A549 (cell line): ENCODE results near the gene NME5.

Source experiments
- CBX8 ChIP-seq: fragments of 200-600 bp; sonication (generic); IDR thresholded peaks from 2 replicates; pipeline ENCODE4 v1.6.1; 2016
- CHD4 ChIP-seq: fragments of 200-600 bp; sonication (generic); IDR thresholded peaks from 2 replicates; pipeline ENCODE4 v1.6.1; 2016; ENCODE audit warnings: antibody characterized with exemption, mild to moderate bottlenecking, borderline replicate concordance
- EP300 ChIP-seq, 2 experiments: fragments of >200 bp; sonication (Bioruptor Twin); formaldehyde crosslinking; IDR thresholded peaks; 2 replicates in 1 of 2; 3 replicates in 1 of 2; pipeline ENCODE4 v1.6.1; 2016 to 2017
- ESRRA ChIP-seq: fragments of 150-350 bp; IDR thresholded peaks from 2 replicates; pipeline ENCODE4 v1.6.1; 2014; ENCODE audit warnings: mild to moderate bottlenecking, low read length, borderline replicate concordance
- MYC ChIP-seq: IDR thresholded peaks from 2 replicates; pipeline ENCODE4 v1.6.1; 2012; ENCODE audit warnings: mild to moderate bottlenecking, inconsistent platforms, low read length, improper control_type of control experiment, borderline replicate concordance
- PBX3 ChIP-seq: IDR thresholded peaks from 2 replicates; pipeline ENCODE4 v1.6.1; 2012
- POLR2A ChIP-seq: IDR thresholded peaks from 2 replicates; pipeline ENCODE4 v1.6.1; 2012; ENCODE audit warnings: mild to moderate bottlenecking, low read length
- RCOR1 ChIP-seq: fragments of 150-350 bp; IDR thresholded peaks from 2 replicates; pipeline ENCODE4 v1.6.1; 2014; ENCODE audit warnings: antibody characterized with exemption, low read length, low read depth
- RFX5 ChIP-seq: fragments of 450-650 bp; IDR thresholded peaks from 2 replicates; pipeline ENCODE4 v1.7.1; 2014; ENCODE audit warnings: antibody characterized with exemption, mild to moderate bottlenecking, moderate library complexity
- TP53 ChIP-seq: fragments of 250-450 bp; sonication (Bioruptor Pico); IDR thresholded peaks from 2 replicates; pipeline ENCODE4 v1.5.0; 2021; ENCODE audit warnings: mild to moderate bottlenecking, moderate library complexity
- USF2 ChIP-seq: fragments of 450-650 bp; IDR thresholded peaks from 2 replicates; pipeline ENCODE4 v1.6.1; 2014; ENCODE audit warnings: antibody characterized with exemption
- TF ChIP-seq, protein P1 (sequence below): fragments of >200 bp; sonication (Bioruptor Twin); formaldehyde crosslinking; IDR thresholded peaks from 3 replicates; pipeline ENCODE4 v1.5.1; 2016
- TF ChIP-seq, protein P2 (sequence below): fragments of >200 bp; sonication (Bioruptor Twin); formaldehyde crosslinking; IDR thresholded peaks from 3 replicates; pipeline ENCODE4 v1.6.1; 2016

GRCh38 chr5:138148811-138149210, 9.6 kb upstream of the NME5 start:
- no peak for TF ChIP-seq POLR2A
- no peak for TF ChIP-seq PBX3
- TF ChIP-seq EP300 (IDR thresholded peaks at IDR 0.05): no peak
- TF ChIP-seq USF2: no peak
- TF ChIP-seq, protein P1, sequence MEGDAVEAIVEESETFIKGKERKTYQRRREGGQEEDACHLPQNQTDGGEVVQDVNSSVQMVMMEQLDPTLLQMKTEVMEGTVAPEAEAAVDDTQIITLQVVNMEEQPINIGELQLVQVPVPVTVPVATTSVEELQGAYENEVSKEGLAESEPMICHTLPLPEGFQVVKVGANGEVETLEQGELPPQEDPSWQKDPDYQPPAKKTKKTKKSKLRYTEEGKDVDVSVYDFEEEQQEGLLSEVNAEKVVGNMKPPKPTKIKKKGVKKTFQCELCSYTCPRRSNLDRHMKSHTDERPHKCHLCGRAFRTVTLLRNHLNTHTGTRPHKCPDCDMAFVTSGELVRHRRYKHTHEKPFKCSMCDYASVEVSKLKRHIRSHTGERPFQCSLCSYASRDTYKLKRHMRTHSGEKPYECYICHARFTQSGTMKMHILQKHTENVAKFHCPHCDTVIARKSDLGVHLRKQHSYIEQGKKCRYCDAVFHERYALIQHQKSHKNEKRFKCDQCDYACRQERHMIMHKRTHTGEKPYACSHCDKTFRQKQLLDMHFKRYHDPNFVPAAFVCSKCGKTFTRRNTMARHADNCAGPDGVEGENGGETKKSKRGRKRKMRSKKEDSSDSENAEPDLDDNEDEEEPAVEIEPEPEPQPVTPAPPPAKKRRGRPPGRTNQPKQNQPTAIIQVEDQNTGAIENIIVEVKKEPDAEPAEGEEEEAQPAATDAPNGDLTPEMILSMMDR: no peak
- no peak for TF ChIP-seq RFX5
- no peak for TF ChIP-seq CBX8
- TF ChIP-seq CHD4: no peak
- TF ChIP-seq ESRRA: no peak
- no peak for TF ChIP-seq TP53 (CRISPR knock-in tag)
- TF ChIP-seq RCOR1: no peak
- TF ChIP-seq MYC: no peak
- TF ChIP-seq, protein P2, sequence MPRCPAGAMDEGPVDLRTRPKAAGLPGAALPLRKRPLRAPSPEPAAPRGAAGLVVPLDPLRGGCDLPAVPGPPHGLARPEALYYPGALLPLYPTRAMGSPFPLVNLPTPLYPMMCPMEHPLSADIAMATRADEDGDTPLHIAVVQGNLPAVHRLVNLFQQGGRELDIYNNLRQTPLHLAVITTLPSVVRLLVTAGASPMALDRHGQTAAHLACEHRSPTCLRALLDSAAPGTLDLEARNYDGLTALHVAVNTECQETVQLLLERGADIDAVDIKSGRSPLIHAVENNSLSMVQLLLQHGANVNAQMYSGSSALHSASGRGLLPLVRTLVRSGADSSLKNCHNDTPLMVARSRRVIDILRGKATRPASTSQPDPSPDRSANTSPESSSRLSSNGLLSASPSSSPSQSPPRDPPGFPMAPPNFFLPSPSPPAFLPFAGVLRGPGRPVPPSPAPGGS: no peak
